Activated CD4-positive, alpha-beta T cell treated with anti-CD3 and anti-CD28 coated beads, Interleukin-2, Interleukin-6, amounts not matched to agents 100 ng/mL and 50 ng/mL, durations not matched to agents 16 hours and 8 hours (primary cell): Measurements from ENCODE around the gene HBG2.
"Not testable (repeated sequence)": the region's sequence is repeated elsewhere in the genome, so short reads cannot be mapped to it uniquely, and the experiment has no call there.

ENCODE experiments used
- DNase-seq: peaks from one replicate; pipeline ENCODE4 v3.0.0-alpha.2; 2020

HBG2 gene

DNA sequence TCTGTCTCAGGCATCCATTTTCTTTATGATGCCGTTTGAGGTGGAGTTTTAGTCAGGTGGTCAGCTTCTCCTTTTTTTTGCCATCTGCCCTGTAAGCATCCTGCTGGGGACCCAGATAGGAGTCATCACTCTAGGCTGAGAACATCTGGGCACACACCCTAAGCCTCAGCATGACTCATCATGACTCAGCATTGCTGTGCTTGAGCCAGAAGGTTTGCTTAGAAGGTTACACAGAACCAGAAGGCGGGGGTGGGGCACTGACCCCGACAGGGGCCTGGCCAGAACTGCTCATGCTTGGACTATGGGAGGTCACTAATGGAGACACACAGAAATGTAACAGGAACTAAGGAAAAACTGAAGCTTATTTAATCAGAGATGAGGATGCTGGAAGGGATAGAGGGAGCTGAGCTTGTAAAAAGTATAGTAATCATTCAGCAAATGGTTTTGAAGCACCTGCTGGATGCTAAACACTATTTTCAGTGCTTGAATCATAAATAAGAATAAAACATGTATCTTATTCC lies 26.1 kb upstream of the HBG2 start:
- DNase-seq, result peak; percentile 78

DNA sequence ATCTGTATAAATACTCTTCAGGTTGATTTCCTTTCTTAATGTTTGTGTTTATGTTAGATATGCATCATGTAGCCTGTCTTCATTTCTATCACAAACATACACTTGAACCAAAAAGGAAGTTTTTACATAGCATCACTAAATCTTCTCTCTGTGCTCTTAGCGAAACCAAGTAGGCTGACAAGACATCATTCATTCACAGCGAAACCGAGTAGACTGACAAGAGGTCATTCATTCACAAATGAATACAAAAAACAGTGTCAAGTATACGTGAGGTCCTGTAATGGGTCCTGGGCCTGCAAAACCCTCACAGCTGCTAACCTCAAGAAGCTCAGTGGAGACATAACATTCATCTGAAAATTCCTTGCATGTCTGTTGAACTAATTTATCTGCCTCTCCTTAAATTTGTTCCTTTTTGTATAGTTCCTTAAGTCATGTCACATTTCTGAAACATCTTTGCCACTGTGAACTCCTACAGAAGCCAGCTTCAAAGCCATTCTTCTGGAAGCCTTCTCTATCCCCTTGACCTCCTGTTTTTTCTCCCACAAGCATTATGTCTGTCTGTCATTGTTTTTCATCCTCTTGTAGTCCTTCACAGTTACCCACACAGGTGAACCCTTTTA lies 25.0 kb upstream of the HBG2 start:
- DNase-seq, result no peak

GRCh38 chr11:5277807-5278382 lies 23.3 kb upstream of the HBG2 start:
- no peak for DNase-seq

DNA sequence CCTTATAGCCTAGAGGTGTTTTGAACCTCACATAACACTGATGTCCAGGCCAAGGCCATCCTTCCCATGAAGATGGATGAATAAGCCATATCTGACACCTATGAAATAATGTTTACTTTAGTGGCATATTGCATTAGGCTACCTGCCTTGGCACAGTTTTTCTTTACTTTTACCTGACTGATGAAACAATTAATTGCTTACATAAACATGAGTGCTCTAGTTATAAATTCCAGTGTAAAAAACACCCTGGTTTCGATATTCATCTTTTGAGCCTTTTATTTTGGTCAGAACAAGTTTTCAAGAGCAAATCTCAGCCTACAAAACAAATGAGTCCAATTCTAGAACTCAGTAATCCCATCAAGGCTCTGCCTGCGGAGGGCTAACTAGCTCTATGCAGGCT lies 22.1 kb upstream of the HBG2 start:
- DNase-seq, result no peak

- DNase-seq, result no peak
These were observed 21.0 kb upstream of the HBG2 start for GRCh38 chr11:5275369-5276110.

- no peak for DNase-seq
These were observed 19.8 kb upstream of the HBG2 start for GRCh38 chr11:5274395-5274794.

- DNase-seq, result no peak
These were observed 17.9 kb upstream of the HBG2 start for GRCh38 chr11:5272395-5273017.

DNA sequence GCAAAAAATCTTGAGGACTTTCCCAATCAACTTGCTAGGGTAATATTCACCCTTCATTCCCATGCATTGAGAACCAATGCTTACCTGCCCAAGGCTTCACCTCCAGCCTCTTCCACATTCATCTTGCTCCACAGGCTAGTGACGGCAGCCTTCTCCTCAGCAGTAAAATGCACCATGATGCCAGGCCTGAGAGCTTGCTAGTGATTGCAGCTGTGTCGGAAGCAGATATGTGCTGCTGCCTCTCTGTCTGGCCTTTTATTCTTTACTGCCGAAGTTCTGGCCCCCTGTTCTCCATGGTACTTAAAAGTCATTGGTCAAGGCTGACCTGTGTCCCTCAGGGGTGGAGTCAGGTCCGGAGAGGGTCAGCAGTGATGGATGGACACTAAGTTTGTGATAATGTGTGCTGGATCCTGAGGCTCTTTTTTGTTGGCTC lies 15.2 kb upstream of the HBG2 start, which contains the start of gene HBE1:
TSS of gene HBE1 (minus strand) at position 231 of the 433 bp plus-strand sequence. CDS start at position 176, 55 bp downstream.
- no peak for DNase-seq

GRCh38 chr11:5267033-5267563 lies 12.5 kb upstream of the HBG2 start:
- no peak for DNase-seq

DNA sequence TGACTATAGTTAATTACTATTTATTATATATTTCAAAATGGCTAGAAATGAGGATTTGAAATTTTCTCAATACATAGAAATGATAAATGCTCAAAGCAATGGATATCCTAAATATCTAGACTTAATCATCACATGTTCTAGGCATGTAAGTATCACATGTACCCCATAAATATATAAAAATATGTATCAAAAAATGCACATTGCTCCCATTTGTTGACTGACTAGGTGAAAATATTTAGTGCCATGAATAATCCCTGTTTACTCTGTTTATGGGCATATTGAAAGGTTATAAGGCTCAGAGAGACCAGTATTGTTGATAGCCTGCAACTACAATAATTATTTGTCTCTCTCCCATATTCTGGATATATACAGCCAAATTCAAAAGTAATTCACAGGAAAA lies 12.0 kb upstream of the HBG2 start:
- no peak for DNase-seq

- no peak for DNase-seq
These were observed 11.3 kb upstream of the HBG2 start for GRCh38 chr11:5265832-5266231.

- DNase-seq, result no peak
These were observed 4.1 kb upstream of the HBG2 start for GRCh38 chr11:5258543-5259262.

- no peak for DNase-seq
These were observed 2.7 kb upstream of the HBG2 start for GRCh38 chr11:5257296-5257695.

GRCh38 chr11:5254023-5254422 lies 558 bp downstream of the HBG2 start:
- DNase-seq, result not testable (repeated sequence)

DNA sequence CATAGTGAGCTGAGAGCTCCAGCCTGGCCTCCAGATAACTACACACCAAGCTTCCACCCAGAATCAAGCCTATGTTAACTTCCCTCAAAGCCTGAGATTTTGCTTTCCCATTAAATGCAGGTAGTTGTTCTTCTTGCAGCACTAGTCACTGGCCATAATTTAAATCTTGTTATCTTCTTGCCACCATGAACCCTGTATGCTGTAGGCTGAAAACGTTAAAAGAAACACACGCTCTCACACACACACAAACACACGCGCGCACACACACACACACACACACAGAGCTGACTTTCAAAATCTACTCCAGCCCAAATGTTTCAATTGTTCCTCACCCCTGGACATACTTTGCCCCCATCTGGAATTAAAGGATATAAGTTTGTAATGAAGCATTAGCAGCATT lies 1.1 kb downstream of the HBG2 start:
- DNase-seq, result not testable (repeated sequence)

- DNase-seq, result no peak
These were observed 1.7 kb downstream of the HBG2 start for GRCh38 chr11:5252919-5253265.

DNA sequence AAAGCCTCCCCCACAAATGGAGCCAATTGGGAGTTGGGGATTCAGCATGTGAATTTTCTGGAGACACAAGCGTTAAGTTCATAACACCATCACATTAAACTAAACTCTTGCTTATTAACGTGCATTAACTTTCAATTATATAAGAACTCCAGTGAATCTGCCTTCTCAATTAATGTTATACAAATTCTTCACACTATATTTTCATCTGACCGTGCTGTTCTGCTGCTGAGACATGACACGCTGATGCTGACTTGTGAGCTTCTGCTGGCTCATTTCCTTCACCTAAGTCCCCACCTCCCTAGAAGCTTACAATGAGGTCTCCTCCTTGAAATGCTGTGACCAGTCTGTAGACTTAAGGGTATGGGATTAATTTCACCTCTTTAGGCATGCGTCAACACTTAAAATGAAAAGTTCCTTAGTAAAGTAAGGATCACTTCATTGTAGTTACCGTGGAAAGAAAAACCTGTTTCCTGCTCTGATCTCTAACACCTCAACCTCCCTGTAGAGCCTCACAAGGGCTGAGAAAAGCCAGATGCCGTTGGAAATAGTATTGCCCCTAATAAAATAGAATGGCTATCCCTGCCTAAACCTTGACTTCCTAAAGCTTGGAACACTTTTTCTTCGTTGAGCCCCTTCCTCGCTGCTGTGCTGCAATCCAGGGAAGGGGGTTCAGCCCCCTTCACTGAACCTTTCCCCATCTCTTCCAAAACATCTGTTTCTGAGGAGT lies 2.2 kb downstream of the HBG2 start:
- DNase-seq, result no peak

DNA sequence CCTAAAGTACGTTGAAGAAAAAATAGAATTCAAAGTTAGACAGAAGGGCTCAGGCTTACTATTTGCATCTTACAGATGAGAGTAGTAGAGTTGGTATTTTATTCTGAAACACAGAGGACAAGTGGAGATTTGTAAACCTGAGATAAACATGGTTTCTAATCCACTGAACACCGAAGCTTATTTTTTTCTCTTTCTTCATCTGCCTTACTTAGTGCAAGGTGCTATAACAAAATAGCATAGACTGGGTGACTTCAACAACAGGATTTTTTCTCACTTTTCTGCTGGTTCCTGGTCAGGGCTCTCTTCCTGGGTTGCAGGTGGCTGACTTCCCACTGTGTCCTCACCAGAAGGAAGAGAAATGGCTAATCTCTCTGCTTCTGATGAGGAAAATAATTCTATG lies 2.8 kb downstream of the HBG2 start:
- DNase-seq, result no peak

DNA sequence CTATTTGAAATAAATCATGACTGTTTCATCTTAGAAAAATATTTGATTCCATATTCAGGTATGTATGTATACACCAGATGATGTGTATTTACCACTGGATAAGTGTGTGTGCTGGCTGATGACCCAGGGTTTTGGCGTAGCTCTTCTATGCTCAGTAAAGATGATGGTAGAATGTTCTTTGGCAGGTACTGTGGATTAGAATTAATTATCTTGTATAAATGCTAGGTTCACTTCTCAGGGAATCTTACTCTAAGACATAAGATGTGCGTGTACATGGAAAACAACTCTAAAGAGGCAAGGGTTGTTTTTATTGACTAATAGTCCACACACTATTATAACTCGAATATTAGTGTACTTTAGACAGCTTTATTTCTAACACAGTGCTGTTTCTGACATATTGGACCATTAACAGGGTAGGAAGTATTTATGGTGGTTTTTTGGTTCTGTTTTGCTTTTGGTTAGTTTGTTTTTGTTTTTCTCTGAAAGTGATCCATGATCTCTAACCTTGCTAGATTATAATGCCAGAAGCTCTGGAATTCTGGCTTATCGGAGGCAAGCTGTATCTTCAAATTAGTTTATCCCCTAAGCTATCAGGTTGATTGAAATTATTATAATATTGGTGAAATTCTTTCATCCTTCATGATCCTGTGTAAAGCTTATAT lies 3.9 kb downstream of the HBG2 start:
- DNase-seq, result no peak

GRCh38 chr11:5249807-5250396 lies 4.7 kb downstream of the HBG2 start, which contains the start of gene HBG1:
TSS of gene HBG1 (minus strand) at chr11:5249857. CDS start at chr11:5249804, 53 bp downstream.
- not testable (repeated sequence) for DNase-seq

- DNase-seq, result not testable (repeated sequence)
These were observed 6.1 kb downstream of the HBG2 start for GRCh38 chr11:5248498-5248897.
